ENCODE measurements around the gene SUFU.
A peak's percentile ranks its signal among the peaks of the same experiment; 100 is the strongest.
"Not testable (repeated sequence)": the region's sequence is repeated elsewhere in the genome, so short reads cannot be mapped to it uniquely, and the experiment has no call there.

SUFU gene

GRCh38 chr10:102480396-102480795, 23.4 kb upstream of the SUFU start:
- DNase-seq (ENCODE audit: low spot score) = no peak

- no peak for DNase-seq (ENCODE audit: low spot score)
These were observed 19.8 kb upstream of the SUFU start for GRCh38 chr10:102484021-102484420.

GRCh38 chr10:102485093-102485784, 18.5 kb upstream of the SUFU start:
- no peak for DNase-seq (ENCODE audit: low spot score)

- no peak for DNase-seq (ENCODE audit: low spot score)
These were observed 12.6 kb upstream of the SUFU start for GRCh38 chr10:102491136-102491535.

- no peak for DNase-seq (ENCODE audit: low spot score)
These were observed 11.3 kb upstream of the SUFU start for GRCh38 chr10:102492344-102492939.

- DNase-seq (ENCODE audit: low spot score) = peak; percentile 52
These were observed 10.8 kb upstream of the SUFU start for GRCh38 chr10:102492983-102493382.

GRCh38 chr10:102493771-102494170, 10.0 kb upstream of the SUFU start:
- no peak for DNase-seq (ENCODE audit: low spot score)

- DNase-seq (ENCODE audit: low spot score) = no peak
These were observed 6.2 kb upstream of the SUFU start for GRCh38 chr10:102497545-102497944.

GRCh38 chr10:102499356-102499755, 4.4 kb upstream of the SUFU start:
- no peak for DNase-seq (ENCODE audit: low spot score)

- not testable (repeated sequence) for DNase-seq (ENCODE audit: low spot score)
These were observed 3.1 kb upstream of the SUFU start for GRCh38 chr10:102500686-102501085.

GRCh38 chr10:102501201-102502028, 2.4 kb upstream of the SUFU start:
- DNase-seq (ENCODE audit: low spot score) = no peak

DNA sequence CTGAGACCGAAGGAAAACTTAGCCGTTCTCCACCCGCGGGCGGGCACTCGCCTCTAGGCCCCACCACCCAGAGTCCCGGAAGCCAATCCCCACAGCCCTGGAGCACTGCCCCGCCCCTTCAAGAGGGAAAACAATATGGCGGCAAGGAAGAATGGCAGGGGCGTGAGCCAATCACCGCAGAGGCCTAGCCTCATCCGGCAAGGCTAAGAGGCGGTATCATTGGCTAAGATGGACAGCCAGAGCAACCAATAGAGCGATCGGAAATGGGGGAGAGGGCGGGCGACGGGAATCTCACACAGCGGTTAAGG, 1.8 kb upstream of the SUFU start:
- peak; percentile 100 for DNase-seq (ENCODE audit: low spot score)

GRCh38 chr10:102502337-102503151, 1.2 kb upstream of the SUFU start, which contains the start of gene ACTR1A:
TSS of gene ACTR1A (minus strand) at chr10:102502712. CDS start at chr10:102502647, 65 bp downstream.
- peak; percentile 99 for DNase-seq (ENCODE audit: low spot score)

GRCh38 chr10:102504179-102504975, 605 bp downstream of the SUFU start:
- no peak for DNase-seq (ENCODE audit: low spot score)

DNA sequence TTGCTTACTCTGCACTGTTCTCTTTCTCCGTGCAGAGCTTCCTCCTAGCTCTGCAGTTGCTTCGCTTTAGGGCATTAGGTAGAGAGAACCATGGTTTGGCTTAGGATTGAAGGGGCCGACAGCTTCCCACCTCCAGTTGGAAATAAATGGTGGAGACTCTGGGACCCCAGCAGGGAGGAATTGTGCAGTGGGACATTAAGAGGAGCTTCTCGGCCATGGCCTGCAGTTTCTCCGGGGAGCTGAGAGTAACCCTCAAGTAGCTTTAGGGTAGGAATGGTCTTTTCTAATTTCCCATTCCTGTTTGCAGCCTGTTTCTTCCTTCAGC, 1.2 kb downstream of the SUFU start:
- DNase-seq (ENCODE audit: low spot score) = no peak

DNA sequence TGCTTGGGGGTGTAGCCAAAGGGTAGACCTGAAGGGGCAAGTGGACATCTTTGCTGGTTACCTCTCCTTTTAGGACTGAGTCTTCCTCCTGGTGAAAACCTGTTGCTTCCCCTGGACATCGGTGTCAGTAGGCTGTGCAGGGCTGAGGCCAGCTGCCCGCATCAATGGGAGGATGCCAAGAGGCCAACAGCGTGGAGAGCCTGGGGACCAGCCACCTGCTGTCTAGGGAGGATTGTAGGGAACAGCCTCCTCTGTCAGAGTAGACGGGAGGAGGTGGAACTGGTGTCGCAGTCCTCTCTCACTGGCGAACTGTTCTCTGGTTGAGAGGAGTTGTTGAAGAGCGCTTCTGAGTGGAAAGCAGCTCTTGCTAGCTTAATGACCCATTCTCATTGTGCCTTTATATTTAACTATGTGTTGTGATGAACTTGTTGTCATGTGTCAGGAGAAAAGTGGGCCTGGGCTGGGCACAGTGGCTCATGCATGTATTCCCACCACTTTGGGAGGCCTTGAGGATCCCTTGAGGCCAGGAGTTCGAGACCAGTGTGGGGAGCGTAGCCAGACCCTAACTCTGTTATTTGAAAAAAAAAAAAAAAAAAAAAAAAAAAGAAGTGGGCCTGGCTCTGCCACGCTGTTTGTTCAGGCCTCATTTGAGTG, 1.8 kb downstream of the SUFU start:
- no peak for DNase-seq (ENCODE audit: low spot score)

DNA sequence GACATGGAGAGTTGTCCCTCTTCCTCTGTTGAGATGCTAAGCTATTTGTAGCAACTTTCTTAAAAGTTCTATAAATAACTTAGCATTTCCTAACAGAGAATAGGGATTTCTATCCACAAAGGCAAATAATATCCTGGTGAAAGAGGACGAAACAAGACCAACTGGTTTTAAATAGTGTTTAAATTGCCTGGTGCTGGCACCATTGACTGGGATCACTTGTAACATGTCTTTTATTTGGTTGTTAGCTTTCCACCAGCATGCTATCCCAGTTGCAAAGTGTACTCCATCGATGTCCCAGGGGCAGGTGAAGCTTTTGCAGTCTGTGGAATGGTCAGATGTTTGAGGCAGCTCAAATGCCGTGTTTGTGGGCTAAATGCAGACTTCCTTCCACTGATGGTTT, 3.7 kb downstream of the SUFU start:
- no peak for DNase-seq (ENCODE audit: low spot score)

DNA sequence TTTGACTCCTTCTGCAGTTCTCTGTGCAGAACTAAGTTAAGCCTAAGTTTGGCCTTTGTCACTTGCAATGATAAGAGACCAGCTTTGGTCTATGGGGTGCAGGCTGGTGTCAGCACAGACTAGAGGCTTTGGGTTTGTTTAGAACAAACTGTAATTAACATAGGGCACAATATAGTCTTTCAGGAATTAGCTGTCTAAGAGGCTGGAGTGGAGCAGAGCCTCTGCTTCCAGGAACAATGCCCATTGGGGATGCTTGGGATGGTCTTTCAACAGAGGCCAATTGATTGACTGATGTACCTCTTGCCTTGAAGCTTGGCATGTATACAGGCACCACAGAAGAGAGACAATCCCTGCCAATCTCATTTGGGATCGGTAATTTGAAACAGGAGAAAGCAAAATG, 4.7 kb downstream of the SUFU start:
- DNase-seq (ENCODE audit: low spot score) = peak; percentile 39

GRCh38 chr10:102509387-102509786, 5.6 kb downstream of the SUFU start:
- no peak for DNase-seq (ENCODE audit: low spot score)

GRCh38 chr10:102511583-102512274, 8.0 kb downstream of the SUFU start:
- DNase-seq (ENCODE audit: low spot score) = no peak

Data from putamen (tissue), 1 donor.